ENCODE measurements around the gene TSPO.

The TSPO gene

GRCh38 chr22:43148581-43148980, 2.8 kb upstream of the TSPO start:
- POLR2A ChIA-PET: interaction anchor here (0.6 to 1.2 kb wide), 2 partner anchors 39 to 775 kb away, joined by 3 to 4 read pairs; partner anchors contain the start of gene PNPLA3
- CTCF ChIA-PET: no interaction called here
- no peak for TF ChIP-seq CTBP1 (IDR thresholded peaks at IDR 0.05; ENCODE audit: borderline replicate concordance)
- no peak for TF ChIP-seq FOXK2 (IDR thresholded peaks at IDR 0.05)
- no peak for TF ChIP-seq SP1 (IDR thresholded peaks at IDR 0.05)
- TF ChIP-seq ELF4 (IDR thresholded peaks at IDR 0.05): no peak
- TF ChIP-seq FOXA1 (IDR thresholded peaks at IDR 0.05): no peak
- TF ChIP-seq SUZ12 (IDR thresholded peaks at IDR 0.05): no peak
- TF ChIP-seq L3MBTL2 (conservative IDR thresholded peaks at IDR 0.05): no peak
- no peak for TF ChIP-seq BHLHE40 (IDR thresholded peaks at IDR 0.05; ENCODE audit: borderline replicate concordance)
- no peak for TF ChIP-seq TARDBP (IDR thresholded peaks at IDR 0.05)
- no peak for TF ChIP-seq ARNT (IDR thresholded peaks at IDR 0.05)
- no peak for TF ChIP-seq LEF1 (IDR thresholded peaks at IDR 0.05; ENCODE audit: borderline replicate concordance)
- no peak for TF ChIP-seq ZNF384 (IDR thresholded peaks at IDR 0.05)
- no peak for DNase-seq (ENCODE audit: extremely low spot score)

GRCh38 chr22:43150731-43151206, 590 bp upstream of the TSPO start:
- TF ChIP-seq CTBP1 (IDR thresholded peaks at IDR 0.05; ENCODE audit: borderline replicate concordance) (no peak), FOXK2 (IDR thresholded peaks at IDR 0.05) (no peak), SUZ12 (IDR thresholded peaks at IDR 0.05) (no peak), ZNF384 (IDR thresholded peaks at IDR 0.05) (no peak), ELF4 (IDR thresholded peaks at IDR 0.05) (no peak), NFRKB (IDR thresholded peaks at IDR 0.05) (no peak), BHLHE40 (IDR thresholded peaks at IDR 0.05; ENCODE audit: borderline replicate concordance) (no peak), TARDBP (IDR thresholded peaks at IDR 0.05) (no peak)
- ChIA-PET POLR2A (interaction anchor here (0.8 kb wide), 1 partner anchor 62 kb away, joined by 3 read pairs; no protein-coding TSS in a partner anchor), CTCF (no interaction called here)
- no peak for DNase-seq (ENCODE audit: extremely low spot score)

- TF ChIP-seq L3MBTL2 (conservative IDR thresholded peaks at IDR 0.05) (0 out of 2 replicates have a peak, but pooled peaks have one; percentile 25), SUZ12 (IDR thresholded peaks at IDR 0.05) (no peak)
- DNase-seq (ENCODE audit: extremely low spot score): no peak
- POLR2A ChIA-PET: no interaction called here
- CTCF ChIA-PET: no interaction called here
These were observed 621 bp downstream of the TSPO start for GRCh38 chr22:43152003-43152356.

GRCh38 chr22:43152357-43153071, 1.2 kb downstream of the TSPO start:
- CTCF ChIA-PET: no interaction called here
- TF ChIP-seq PKNOX1 (IDR thresholded peaks at IDR 0.05) (no peak), FOXM1 (IDR thresholded peaks at IDR 0.05; ENCODE audit: borderline replicate concordance) (no peak), SP1 (IDR thresholded peaks at IDR 0.05) (no peak), ZNF384 (IDR thresholded peaks at IDR 0.05) (no peak), LEF1 (IDR thresholded peaks at IDR 0.05; ENCODE audit: borderline replicate concordance) (no peak), CTBP1 (IDR thresholded peaks at IDR 0.05; ENCODE audit: borderline replicate concordance) (no peak), ARNT (IDR thresholded peaks at IDR 0.05) (no peak), ELF4 (IDR thresholded peaks at IDR 0.05) (no peak), FOXK2 (IDR thresholded peaks at IDR 0.05) (no peak), SUZ12 (IDR thresholded peaks at IDR 0.05) (no peak), FOXA1 (IDR thresholded peaks at IDR 0.05) (no peak), HDGF (IDR thresholded peaks at IDR 0.05; ENCODE audit: borderline replicate concordance) (no peak), BHLHE40 (IDR thresholded peaks at IDR 0.05; ENCODE audit: borderline replicate concordance) (no peak), TARDBP (IDR thresholded peaks at IDR 0.05) (no peak), NFRKB (IDR thresholded peaks at IDR 0.05) (no peak)
- DNase-seq (ENCODE audit: extremely low spot score): no peak
- POLR2A ChIA-PET: interaction anchor here (1.1 kb wide), 1 partner anchor 35 kb away, joined by 4 read pairs; no protein-coding TSS in a partner anchor

GRCh38 chr22:43153899-43154298, 2.5 kb downstream of the TSPO start:
- CTCF ChIA-PET: no interaction called here
- DNase-seq (ENCODE audit: extremely low spot score): no peak
- POLR2A ChIA-PET: no interaction called here
- TF ChIP-seq LEF1 (IDR thresholded peaks at IDR 0.05; ENCODE audit: borderline replicate concordance) (no peak), SP1 (IDR thresholded peaks at IDR 0.05) (no peak), PKNOX1 (IDR thresholded peaks at IDR 0.05) (no peak), FOXM1 (IDR thresholded peaks at IDR 0.05; ENCODE audit: borderline replicate concordance) (no peak), L3MBTL2 (conservative IDR thresholded peaks at IDR 0.05) (no peak), ARNT (IDR thresholded peaks at IDR 0.05) (no peak), HDGF (IDR thresholded peaks at IDR 0.05; ENCODE audit: borderline replicate concordance) (no peak), ELF4 (IDR thresholded peaks at IDR 0.05) (no peak), FOXK2 (IDR thresholded peaks at IDR 0.05) (no peak), NFRKB (IDR thresholded peaks at IDR 0.05) (no peak), CTBP1 (IDR thresholded peaks at IDR 0.05; ENCODE audit: borderline replicate concordance) (no peak), ZNF384 (IDR thresholded peaks at IDR 0.05) (no peak)

- TF ChIP-seq LEF1 (IDR thresholded peaks at IDR 0.05; ENCODE audit: borderline replicate concordance) (no peak), FOXK2 (IDR thresholded peaks at IDR 0.05) (no peak), FOXM1 (IDR thresholded peaks at IDR 0.05; ENCODE audit: borderline replicate concordance) (no peak), ZNF384 (IDR thresholded peaks at IDR 0.05) (no peak), CTBP1 (IDR thresholded peaks at IDR 0.05; ENCODE audit: borderline replicate concordance) (no peak), BHLHE40 (IDR thresholded peaks at IDR 0.05; ENCODE audit: borderline replicate concordance) (no peak), SP1 (IDR thresholded peaks at IDR 0.05) (no peak), PKNOX1 (IDR thresholded peaks at IDR 0.05) (no peak), ARNT (IDR thresholded peaks at IDR 0.05) (no peak), TARDBP (IDR thresholded peaks at IDR 0.05) (no peak), ELF4 (IDR thresholded peaks at IDR 0.05) (no peak), FOXA1 (IDR thresholded peaks at IDR 0.05) (no peak), L3MBTL2 (conservative IDR thresholded peaks at IDR 0.05) (no peak), HDGF (IDR thresholded peaks at IDR 0.05; ENCODE audit: borderline replicate concordance) (no peak), NFRKB (IDR thresholded peaks at IDR 0.05) (no peak), SUZ12 (IDR thresholded peaks at IDR 0.05) (no peak)
- ChIA-PET POLR2A (no interaction called here), CTCF (no interaction called here)
- no peak for DNase-seq (ENCODE audit: extremely low spot score)
These were observed 3.7 kb downstream of the TSPO start for GRCh38 chr22:43154887-43155536.
